NCI-H82 (cell line): ENCODE measurements around the gene KIF26B.
"Not testable (repeated sequence)": the region's sequence is repeated elsewhere in the genome, so short reads cannot be mapped to it uniquely, and the experiment has no call there.

Experiments
- DNase-seq: peaks from one replicate; lab custom pipeline; 2025; lab: John Stamatoyannopoulos, UW

Gene KIF26B

DNA sequence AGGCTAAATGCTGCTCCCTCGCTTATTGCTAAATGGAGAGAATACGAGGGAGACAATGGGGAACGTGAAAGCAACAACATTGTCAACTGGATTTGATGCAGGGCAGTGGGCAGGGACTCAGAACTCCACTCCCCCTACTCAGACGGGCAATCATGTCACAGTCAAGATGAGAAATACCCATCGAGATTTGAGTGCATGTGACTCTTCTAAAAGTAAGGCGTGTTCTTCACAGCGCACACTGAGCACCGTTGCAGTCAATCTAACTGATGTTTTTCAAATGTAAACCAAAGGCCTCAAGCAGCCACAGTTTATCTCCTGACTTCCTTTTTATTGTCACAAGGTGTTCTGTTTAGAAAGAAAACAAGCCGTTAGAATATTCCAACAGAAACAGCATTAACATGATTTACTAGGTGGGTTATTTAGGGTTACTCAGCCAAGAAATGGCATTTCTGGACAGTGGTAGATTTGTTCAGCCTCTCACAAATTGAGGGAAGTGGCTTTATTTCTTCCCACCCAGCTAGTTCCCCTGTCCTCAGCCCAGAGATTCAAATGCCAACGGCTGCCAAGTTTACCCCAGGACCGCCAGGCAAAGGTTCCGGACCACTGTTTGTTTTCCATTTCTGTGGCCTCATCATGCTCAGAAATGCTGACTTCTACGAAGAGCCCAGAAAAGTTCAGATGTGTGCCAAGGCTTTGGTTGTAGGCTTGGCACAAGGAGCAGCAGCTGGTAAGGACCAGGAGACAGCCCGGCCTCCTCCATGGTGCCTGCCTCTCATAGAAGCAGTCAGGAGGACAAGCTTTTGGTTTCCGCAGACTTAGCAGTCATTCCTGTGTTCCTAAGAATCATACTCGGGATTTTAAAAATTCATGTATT lies 171.4 kb downstream of the KIF26B start:
- no peak for DNase-seq

DNA sequence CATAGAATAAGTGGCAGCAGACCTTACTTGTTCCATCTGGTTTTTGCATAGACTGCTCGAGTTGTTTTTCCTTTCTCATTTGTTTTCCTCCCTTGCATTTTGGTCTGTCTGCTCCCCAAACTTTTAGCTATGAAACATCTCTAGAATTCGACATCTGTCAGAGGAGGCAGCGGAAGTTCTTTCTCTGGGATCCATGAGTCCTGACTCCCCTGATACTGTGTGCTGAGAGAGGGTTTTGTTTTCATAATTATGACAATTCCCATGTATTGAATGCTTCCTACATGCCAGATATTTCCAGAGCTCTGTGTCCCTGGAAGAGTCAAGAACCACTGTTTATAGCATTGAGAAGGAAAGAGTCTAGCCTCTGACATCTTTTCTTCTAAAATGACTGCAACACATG lies 172.6 kb downstream of the KIF26B start:
- DNase-seq = no peak

DNA sequence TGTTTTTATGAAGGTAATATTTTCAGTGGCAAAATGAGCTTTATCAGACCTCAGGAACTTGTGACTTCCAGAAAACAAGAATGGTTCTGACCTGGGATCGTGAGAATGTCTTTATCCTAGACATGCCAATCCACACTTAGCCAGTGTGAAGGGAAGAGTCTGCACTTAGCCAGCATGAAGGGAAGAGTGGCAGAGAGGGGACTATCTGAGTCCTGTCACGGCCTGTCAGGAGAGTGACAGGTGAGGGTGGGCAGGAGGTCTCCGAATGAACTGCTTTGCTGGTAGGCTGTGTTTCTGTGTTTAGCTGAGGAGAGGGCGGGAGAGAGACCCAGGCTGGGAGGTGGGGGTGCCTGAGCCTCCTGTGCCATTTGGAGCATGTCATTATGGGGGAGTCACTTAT lies 173.1 kb downstream of the KIF26B start:
- no peak for DNase-seq

DNA sequence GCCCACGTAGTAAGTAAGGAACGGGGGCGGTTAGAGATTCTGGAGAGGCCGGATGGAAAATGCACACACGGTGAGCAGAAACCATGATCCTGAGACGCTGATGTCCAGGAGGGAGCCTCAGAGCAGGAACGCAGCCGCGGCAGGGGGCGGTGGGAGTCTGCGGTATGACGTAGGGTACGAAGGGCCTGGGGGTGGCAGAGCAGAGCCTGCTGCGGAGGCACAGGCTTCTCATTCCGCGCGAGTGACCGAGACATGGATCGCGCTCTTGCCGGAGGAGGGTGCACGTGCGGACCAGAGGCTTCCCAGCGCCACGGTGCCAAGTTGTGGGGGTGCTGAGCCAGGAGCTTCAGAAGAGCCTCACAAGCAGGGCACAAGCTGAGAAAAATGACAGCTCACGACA lies 176.2 kb downstream of the KIF26B start:
- no peak for DNase-seq

DNA sequence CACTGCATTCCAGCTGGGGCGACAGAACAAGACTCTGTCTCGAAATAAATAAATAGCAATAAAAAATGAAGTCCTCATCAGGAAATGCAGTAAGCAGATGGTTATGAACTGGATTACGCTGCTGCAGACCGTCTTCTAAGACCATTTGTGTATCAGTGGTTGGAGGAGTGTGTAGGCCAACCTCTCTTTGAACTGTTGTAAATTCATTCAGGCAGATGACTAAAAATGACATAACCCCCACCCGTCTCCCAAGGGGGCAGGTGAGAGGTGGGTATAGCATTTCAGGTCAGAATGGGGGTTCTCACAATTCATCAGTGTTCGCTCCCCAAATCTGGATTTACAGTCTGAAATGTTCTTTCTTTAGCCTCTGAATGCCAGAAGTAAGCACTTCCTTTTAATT lies 177.3 kb downstream of the KIF26B start:
- no peak for DNase-seq

DNA sequence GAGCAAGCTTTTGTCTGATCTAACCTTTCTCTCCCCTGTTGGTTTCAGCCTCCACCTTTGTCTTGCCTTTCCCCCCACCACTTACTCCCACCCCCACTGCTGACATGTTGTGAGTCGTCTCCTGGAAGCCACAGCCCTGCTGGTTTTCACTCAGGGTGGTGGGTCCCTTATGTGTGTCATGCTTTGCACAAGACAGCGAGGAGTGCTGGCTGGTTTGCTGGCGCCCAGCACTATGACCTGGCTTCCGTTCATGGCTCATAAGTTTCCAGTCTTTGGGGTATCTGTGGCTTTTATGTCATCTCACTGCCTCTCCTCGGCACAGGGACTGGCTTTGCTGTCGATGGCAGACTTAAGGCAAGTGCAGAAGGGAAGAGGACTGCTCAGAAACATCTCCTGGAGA lies 177.7 kb downstream of the KIF26B start:
- no peak for DNase-seq

DNA sequence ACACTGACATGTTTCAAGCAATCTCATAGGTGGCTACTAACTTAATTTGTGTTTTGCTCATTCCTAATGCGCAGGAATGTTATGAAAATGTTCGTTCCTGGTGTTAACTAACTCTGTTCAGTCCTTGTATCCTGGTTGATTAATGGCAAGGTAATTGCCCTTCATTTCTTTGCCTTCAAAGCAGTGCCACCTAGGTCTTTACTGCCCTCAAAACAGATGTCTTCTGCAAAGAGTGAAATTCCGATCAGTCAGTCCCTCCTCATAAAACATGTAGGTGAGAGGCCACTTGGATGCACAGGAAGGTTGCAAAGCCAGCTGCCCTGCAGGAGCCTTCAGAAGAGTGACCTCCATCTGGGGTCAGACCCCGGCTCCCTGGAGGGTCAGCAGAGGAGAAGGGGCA lies 179.4 kb downstream of the KIF26B start:
- DNase-seq = no peak

DNA sequence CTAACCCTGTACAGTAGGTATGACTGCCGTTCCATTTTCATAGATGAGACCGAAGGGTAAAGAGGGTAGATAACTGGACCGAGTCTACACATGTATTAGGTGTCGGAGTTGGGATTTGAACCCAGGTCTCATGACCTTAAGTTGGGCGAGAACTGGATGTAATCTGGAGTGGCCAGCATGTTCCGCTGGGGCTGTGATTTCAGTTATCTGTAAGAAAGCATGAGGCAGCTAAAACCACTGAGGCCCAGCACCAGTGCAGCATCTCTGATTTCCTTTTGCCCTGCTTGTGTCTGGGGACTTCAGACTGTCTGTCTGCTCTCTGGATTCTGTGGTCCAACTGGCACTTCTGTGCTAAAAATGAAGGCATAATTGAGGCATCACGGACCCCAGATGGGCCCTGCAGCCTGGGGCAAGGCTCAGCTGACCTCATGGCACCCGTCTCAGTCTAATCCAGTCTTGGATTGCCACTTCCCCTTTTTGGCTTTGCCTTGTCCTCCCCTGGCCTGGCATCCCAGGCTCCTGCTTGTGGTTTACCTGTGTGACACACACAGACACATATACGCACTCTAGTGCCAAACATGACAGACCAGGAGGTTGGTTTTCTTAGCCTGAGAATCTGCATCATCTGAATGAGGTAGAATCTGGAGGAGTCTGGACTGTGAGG lies 180.2 kb downstream of the KIF26B start:
- DNase-seq = no peak

DNA sequence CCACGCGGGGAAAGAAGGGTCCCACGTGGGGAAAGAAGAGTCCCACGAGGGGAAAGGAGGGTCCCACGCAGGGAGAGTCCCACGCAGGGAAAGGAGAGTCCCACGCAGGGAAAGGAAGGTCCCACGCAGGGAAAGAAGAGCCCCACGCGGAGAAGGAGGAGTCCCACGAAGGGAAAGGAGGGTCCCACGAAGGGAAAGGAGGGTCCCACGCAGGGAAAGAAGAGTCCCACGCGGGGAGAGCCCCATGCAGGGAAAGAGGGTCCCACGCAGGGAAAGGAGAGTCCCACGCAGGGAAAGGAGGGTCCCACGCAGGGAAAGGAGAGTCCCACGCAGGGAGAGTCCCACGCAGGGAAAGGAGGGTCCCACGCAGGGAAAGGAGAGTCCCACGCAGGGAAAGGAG lies 180.9 kb downstream of the KIF26B start:
- not testable (repeated sequence) for DNase-seq

DNA sequence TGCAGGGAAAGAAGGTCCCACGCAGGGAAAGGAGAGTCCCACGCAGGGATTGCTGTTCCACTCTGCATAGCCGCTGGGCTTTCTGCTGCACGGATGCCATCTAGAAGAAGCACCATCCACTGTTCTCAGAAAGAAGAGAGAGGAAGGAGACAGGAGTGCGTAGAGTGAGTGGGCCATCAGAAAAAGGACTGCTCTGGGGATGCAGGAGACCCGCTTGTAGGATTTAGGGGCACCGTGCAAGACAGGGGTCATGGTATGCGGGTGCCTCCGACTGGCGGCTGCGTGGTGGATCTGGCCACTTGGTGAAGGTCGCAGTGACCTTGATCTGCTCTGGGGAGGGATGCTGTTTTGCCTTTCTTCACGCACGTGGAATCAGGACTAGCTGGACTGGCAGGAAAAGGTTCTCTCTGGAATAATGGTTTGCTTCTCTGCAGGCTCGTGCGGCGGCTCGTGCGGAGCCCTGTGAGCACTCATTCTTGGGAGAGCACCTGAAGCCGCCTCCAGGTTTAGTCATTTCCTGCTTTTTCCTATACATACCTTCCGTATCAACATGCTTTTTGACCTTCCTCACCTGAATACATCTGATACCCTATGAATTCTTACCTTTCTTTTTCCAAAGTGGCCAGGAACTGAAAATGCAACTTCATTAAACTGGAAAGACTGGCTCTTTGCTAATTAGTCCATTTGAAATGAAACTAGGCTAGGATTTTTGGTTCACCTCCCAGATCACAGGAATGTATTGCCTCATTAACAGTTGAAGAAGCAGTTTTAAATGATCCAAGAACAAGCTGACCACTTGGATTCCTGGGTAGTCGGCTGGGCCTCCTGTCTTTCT lies 181.6 kb downstream of the KIF26B start:
- no peak for DNase-seq

DNA sequence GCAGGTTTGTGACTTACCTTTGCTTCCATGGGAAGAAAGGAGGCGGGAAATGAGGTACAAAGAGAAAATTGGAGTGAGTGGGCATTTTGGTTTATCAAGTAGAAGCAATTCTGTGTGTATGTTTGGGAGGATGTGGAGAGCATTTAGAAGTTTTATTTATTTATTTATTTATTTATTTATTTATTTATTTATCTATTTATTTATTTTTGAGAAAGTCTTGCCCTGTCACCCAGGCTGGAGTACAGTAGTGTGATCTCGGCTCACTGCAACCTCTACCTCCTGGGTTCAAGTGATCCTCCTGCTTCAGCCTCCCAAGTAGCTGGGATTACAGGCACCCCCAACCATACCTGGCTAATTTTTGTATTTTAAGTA lies 182.2 kb downstream of the KIF26B start:
- not testable (repeated sequence) for DNase-seq

DNA sequence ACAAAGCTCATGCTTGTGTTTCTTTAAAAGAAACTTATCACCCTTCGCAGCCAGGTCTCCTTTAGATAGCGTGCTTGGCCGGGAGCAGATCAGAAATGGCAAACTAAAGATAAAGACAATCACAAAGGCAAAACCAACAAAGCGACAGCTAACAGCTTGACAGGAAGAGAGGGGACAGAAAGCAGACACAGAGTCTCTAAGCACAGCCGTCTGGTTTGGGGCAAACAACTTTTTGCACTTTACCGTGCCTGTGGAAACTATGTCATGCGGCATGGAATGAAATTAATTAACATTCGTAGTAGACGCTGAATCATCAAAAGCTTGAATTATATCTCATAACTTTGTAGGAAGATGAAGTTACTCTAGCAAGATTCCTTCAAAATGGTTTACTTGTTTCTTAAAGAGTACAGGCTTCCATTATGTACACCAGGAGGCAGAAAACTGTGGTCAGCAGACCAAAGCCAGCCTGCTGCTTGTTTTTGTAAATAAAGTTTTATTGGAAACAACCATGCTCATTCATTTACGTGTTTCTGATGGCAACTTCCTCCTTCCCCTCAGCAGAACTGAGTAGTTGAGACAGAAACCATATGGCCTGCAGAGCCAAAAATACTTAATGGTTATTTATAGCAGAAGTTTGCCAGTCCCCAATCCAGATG lies 183.2 kb downstream of the KIF26B start:
- DNase-seq = no peak

DNA sequence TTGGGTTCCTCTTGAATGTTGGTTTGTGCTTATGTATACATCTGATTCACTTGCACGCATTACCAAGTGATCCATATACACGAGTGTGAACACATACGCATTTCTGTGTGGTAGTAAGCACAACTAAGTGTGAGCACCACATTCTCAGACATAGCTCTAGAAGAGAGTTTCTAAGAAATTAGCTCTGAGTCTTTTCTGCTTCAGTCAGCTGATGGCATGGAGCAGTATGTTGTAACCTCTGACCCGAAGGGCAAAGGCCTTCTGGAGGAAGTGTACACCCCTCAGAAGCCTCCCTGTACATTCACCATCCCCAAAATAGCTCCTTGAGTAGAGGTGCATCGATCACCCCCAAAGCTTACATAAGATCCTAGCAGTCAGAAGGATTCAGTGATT lies 183.7 kb downstream of the KIF26B start:
- no peak for DNase-seq

DNA sequence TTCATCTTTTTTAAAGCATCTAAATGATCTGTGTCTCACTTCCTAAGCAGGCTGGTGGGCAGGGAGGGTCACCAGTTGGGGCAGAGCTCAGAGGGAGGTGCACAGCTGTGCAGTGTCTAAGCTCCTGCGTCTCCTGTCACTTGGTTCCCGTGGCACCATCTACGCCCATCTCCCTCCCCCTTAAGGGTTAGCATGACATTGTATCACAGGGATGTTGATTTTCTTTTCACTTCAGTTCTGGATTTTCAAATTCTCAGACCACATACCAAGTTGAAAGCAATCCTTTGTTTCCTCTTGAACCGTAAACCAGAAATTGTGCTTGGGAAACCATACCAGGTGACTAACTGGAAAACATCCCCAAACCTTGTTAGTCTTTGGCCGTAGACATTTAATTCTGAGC lies 187.0 kb downstream of the KIF26B start:
- peak; percentile 29 for DNase-seq

DNA sequence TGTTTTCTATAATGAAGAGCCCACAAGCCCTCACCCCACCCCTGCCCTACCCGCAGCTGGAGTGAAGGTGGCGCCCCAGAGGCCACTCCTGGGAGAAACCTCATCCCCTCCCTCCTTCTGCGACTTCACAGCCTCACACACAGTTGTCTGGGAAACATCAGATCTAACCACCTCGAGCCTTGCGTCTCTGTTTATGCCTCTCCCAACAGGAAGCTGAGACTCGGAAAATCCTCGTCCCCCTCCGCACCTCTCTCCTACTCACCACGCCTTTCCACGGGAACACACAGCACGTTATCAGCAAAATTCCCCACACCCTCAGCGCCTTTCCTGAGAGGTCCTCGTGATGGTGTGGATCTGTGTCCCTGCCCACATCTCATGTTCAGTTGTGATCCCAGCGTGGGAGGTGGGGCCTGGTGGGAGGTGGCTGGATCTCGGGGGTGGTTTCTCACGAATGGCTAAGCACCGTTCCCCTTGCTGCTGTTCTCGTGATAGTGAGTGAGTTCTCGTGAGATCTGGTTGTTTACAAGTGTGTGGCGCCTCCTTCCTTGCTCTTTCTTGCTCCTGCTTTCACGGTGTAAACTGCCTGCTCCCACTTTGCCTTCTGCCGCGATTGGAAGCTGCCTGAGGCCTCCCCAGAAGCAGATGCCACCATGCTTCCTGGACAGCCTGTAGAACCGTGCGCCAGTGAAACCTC lies 190.6 kb downstream of the KIF26B start:
- DNase-seq = no peak

DNA sequence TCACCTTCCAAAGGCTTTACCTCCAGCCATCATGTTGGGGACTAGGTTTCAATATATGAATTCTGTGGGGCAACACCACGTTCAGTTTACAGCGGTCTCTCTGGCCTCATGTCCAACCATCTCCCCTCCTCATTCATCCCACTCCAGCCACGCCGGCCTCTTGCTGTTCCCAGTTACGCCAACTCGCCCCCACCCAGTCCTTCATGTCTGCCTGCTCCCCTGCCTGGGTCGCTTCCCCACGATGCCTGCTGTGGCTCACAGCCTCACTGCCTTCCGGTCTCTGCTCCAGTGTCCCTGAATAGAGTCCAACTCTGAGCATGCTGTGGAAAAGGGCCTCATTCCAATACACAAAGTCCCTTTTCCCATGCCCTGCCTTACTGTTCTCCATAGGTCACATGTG lies 193.8 kb downstream of the KIF26B start:
- no peak for DNase-seq

DNA sequence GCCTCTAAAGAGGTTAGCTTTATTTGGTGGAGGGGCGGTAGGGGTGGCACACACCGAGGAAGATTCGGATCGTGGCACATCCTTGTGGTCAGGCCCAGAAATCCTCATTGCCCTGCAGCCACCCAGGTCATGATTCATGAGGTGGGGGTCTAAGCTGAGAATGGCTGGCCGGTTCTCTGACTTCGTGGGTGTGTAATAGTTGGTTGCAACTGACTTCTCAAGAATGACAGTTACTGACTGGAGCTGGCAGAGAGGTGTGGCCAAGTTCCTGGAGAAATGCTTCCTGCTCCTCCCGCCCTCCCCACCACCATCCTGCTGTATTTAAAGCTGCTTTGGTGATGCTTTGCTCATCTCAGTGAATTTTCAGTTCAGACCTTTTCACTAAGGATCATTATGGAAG lies 198.6 kb downstream of the KIF26B start:
- no peak for DNase-seq

DNA sequence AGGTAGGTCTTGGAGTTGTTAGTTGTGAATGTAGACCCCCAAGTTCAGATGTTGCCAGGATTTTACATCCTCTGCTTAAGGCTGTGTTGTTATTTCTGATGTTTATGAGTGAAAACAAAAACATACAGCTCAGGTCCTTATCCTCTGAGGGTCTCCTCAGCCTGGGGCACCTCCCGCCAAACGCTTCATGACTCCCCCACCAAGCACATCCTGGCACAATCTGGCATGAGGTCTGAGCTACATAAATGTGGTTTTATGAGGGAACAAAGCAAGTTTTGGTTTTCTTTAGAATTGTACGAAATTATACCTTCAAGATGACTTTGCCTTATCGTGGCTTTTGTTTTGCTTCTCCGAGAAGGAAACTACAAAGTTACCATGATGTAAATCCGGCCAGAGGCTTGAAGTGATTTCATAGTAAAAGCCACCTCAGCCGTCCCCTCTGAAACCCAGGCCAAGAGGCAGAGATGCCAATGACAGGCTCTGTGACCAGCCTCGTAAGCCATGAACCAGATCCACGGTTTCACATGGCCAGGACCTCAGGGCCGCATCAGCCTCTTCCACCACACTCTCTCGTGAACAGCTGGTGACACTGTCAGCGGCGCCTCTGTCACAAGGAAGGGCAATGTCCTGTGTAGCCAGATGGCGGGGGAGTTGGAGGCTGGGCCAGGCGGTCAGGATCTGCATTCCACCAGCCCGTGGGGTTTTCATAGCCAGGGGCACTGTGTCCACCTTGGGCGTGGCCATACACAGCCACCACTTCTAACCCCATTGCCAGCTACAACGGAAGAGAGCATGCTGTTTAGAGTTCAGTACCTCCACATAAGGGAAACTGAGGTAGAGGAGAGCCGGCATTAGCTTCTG lies 199.4 kb downstream of the KIF26B start:
- DNase-seq = no peak

DNA sequence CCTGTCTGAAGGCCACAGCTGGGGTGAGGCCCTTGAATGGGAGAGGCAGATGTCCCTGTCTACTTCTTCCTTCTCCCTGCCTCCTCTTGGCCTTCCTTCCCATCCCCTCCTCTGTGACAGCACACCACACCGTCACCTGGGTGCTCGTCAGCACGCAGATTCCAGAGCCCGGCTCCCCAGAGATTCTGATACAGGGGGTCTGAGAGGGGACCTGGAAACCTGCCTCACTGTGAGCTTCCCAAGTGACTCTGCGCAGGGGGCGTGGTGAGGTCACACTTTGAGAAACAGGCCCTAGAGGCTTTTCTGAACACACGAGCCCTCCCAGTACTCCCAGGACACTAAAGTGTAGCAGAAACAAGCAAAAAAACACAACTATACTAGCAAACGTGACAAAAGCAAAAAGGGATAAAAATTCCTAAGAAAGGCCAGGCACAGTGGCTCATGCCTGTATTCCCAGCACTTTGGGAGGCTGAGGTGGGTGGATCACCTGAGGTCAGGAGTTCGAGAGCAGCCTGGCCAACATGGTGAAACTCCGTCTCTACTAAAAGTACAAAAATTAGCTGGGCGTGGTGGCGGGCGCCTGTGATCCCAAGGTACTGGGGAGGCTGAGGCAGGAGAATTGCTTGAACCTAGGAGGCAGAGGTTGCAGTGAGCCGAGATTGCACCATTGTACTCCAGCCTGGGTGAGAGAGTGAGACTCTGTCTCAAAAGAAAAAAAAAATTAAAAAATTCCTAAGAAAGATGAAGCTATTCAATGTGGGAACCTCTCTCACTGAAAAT lies 201.3 kb downstream of the KIF26B start:
- DNase-seq = not testable (repeated sequence)
